PC-3 (cell line): Measurements from ENCODE around the gene B4GALT2.

ENCODE experiments used
- CTCF ChIP-seq: fragments of 300-600 bp; sonication (generic); conservative IDR thresholded peaks from 2 replicates; pipeline ENCODE4 v1.5.1; 2017; ENCODE audit warnings: antibody characterized with exemption, low read depth, mild to moderate bottlenecking, low read length
- EZH2 ChIP-seq: fragments of 300-600 bp; sonication (generic); IDR thresholded peaks from one replicate; pipeline ENCODE4 v1.6.1; 2017; ENCODE audit warnings: antibody characterized with exemption, mild to moderate bottlenecking, low read length; ENCODE audit not compliant: unreplicated experiment
- EZH2phosphoT487 ChIP-seq: fragments of 300-600 bp; sonication (generic); IDR thresholded peaks from 2 replicates; pipeline ENCODE4 v1.6.1; 2018; ENCODE audit warnings: mild to moderate bottlenecking, antibody characterized with exemption, low read length, borderline replicate concordance

GRCh38 chr1:43982808-43983207, 3.8 kb downstream of the B4GALT2 start:
- TF ChIP-seq CTCF = no peak
- no peak for TF ChIP-seq EZH2
- TF ChIP-seq EZH2phosphoT487 = no peak
